ENCODE measurements around the gene ZBED3.

DNA sequence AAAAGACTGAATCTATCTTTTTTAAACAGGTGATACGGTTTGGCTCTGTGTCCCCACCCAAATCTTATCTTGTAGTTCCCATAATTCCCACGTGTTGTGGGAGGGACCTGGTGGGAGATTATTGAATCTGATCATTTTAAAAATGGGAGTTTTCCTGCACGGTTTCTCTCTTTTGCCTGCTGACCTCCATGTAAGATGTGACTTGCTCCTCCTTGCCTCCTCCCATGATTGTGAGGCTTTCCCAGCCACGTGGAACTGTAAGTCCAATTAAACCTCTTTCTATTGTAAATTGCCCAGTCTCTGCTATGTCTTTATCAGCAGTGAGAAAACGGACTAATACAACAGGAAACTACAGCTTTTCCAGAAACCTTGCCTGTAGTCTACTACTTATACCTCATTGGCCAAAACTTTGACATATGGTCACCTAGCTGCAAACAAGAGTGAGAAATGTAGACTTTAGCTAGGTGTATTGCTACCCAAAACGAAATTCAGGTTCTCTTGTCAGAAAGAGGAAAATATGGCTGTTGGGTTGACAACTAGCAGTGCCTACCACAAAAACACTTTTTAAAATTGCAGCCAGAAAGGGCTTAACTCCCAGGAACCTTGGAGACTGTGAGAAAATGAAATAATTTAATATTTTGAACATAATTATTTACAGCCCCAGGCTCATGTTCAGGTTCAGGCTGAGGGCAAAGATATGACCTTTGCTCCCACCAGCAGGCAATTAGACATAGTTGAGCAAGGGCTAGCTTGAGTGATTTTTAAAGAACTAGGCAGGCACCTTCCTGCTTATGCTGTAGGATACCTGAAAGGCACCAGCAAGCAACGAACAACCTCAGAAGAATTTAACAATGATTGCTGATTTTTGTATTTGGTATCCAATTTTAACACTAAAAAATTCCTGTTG, 64.3 kb downstream of the ZBED3 start:
- TF ChIP-seq, protein P1, sequence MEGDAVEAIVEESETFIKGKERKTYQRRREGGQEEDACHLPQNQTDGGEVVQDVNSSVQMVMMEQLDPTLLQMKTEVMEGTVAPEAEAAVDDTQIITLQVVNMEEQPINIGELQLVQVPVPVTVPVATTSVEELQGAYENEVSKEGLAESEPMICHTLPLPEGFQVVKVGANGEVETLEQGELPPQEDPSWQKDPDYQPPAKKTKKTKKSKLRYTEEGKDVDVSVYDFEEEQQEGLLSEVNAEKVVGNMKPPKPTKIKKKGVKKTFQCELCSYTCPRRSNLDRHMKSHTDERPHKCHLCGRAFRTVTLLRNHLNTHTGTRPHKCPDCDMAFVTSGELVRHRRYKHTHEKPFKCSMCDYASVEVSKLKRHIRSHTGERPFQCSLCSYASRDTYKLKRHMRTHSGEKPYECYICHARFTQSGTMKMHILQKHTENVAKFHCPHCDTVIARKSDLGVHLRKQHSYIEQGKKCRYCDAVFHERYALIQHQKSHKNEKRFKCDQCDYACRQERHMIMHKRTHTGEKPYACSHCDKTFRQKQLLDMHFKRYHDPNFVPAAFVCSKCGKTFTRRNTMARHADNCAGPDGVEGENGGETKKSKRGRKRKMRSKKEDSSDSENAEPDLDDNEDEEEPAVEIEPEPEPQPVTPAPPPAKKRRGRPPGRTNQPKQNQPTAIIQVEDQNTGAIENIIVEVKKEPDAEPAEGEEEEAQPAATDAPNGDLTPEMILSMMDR (IDR thresholded peaks at IDR 0.05 in 4 of 5, conservative IDR thresholded peaks at IDR 0.05 in 1 of 5) = no peak
- no peak for TF ChIP-seq POLR2A (IDR thresholded peaks at IDR 0.05)

Measured in gastrocnemius medialis (tissue), 4 donors.